Measurements from ENCODE around the gene DOCK1.

- TF ChIP-seq CTCF (IDR thresholded peaks at IDR 0.05) (no peak), RAD21 (IDR thresholded peaks at IDR 0.05; ENCODE audit: low read length) (no peak), YY1 (IDR thresholded peaks at IDR 0.05; ENCODE audit: low read depth) (no peak), POLR2AphosphoS5 (IDR thresholded peaks at IDR 0.05; ENCODE audit: low read depth, low read length) (no peak), TEAD4 (IDR thresholded peaks at IDR 0.05; ENCODE audit: borderline replicate concordance, insufficient read depth) (no peak), TAF1 (IDR thresholded peaks at IDR 0.05; ENCODE audit: borderline replicate concordance, low read depth, low read length) (no peak), MAX (IDR thresholded peaks at IDR 0.05; ENCODE audit: low read depth) (no peak), CHD2 (IDR thresholded peaks at IDR 0.05; ENCODE audit: low read length, partially characterized antibody) (no peak), RCOR1 (IDR thresholded peaks at IDR 0.05; ENCODE audit: low read length) (no peak), FOSL2 (IDR thresholded peaks at IDR 0.05; ENCODE audit: borderline replicate concordance, low read depth) (no peak), RFX5 (IDR thresholded peaks at IDR 0.05; ENCODE audit: low read length) (no peak), EP300 (IDR thresholded peaks at IDR 0.05; ENCODE audit: borderline replicate concordance in 1 of 2, low read depth in 1 of 2, low read length in 1 of 2) (no peak), ELF1 (IDR thresholded peaks at IDR 0.05) (no peak)
- TF ChIP-seq, protein P1, sequence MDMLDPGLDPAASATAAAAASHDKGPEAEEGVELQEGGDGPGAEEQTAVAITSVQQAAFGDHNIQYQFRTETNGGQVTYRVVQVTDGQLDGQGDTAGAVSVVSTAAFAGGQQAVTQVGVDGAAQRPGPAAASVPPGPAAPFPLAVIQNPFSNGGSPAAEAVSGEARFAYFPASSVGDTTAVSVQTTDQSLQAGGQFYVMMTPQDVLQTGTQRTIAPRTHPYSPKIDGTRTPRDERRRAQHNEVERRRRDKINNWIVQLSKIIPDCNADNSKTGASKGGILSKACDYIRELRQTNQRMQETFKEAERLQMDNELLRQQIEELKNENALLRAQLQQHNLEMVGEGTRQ (IDR thresholded peaks at IDR 0.05; ENCODE audit: borderline replicate concordance, low read depth, low read length) = no peak
These were observed 402.8 kb downstream of the DOCK1 start for GRCh38 chr10:127308031-127308430.

Data from SK-N-SH (cell line).